Upper lobe of left lung (tissue), 4 donors: ENCODE measurements around the gene HLA-B.

Experiments used
- EP300 ChIP-seq, 4 donors: sonication (generic); formaldehyde crosslinking; IDR thresholded peaks; one replicate each; pipeline ENCODE4 v1.5.1; 2017; ENCODE audit warnings: antibody characterized with exemption in 4 of 4, control low read depth in 2 of 4
- POLR2AphosphoS5 ChIP-seq, 2 donors: sonication (generic); formaldehyde crosslinking; IDR thresholded peaks; one replicate each; pipeline ENCODE4 v1.5.1; 2017; ENCODE audit warnings: antibody characterized with exemption in 2 of 2
- TF ChIP-seq, protein P1 (sequence below), 6 experiments: fragments of 450-650 bp in 4 of 6; fragments of 200-600 bp in 2 of 6; sonication (generic) in 2 of 6; IDR thresholded peaks; one replicate each; pipeline ENCODE4 v1.5.1; 2016 to 2019; ENCODE audit warnings: antibody characterized with exemption in 6 of 6

- TF ChIP-seq, protein P1, sequence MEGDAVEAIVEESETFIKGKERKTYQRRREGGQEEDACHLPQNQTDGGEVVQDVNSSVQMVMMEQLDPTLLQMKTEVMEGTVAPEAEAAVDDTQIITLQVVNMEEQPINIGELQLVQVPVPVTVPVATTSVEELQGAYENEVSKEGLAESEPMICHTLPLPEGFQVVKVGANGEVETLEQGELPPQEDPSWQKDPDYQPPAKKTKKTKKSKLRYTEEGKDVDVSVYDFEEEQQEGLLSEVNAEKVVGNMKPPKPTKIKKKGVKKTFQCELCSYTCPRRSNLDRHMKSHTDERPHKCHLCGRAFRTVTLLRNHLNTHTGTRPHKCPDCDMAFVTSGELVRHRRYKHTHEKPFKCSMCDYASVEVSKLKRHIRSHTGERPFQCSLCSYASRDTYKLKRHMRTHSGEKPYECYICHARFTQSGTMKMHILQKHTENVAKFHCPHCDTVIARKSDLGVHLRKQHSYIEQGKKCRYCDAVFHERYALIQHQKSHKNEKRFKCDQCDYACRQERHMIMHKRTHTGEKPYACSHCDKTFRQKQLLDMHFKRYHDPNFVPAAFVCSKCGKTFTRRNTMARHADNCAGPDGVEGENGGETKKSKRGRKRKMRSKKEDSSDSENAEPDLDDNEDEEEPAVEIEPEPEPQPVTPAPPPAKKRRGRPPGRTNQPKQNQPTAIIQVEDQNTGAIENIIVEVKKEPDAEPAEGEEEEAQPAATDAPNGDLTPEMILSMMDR (IDR thresholded peaks at IDR 0.05): no peak
- TF ChIP-seq EP300 (IDR thresholded peaks at IDR 0.05) (no peak), POLR2AphosphoS5 (IDR thresholded peaks at IDR 0.05) (no peak)
These were observed 2.0 kb downstream of the HLA-B start for GRCh38 chr6:31354864-31355582.
